Activated CD4-positive, alpha-beta T cell treated with anti-CD3 and anti-CD28 coated beads, Interleukin-2, amount 10 ng/mL, durations not matched to agents 24 days and 14 days (primary cell): ENCODE data around the gene SLC24A5. TPM values are rescaled to one million over a fixed set of nuclear protein-coding genes. Genes with fewer than 3 reads are reported as not detected.

Source experiments
- DNase-seq: peaks from one replicate; pipeline ENCODE4 v3.0.0; 2022
- H3K27ac Mint-ChIP-seq: one replicate; pipeline ENCODE4 v1.8.0; 2022; ENCODE audit warnings: mild to moderate bottlenecking, mixed read lengths
- H3K27me3 Mint-ChIP-seq: one replicate; pipeline ENCODE4 v1.8.0; 2022; ENCODE audit warnings: mixed read lengths
- H3K36me3 Mint-ChIP-seq: one replicate; pipeline ENCODE4 v1.8.0; 2022; ENCODE audit warnings: low read depth, mild to moderate bottlenecking, mixed read lengths
- H3K4me1 Mint-ChIP-seq: one replicate; pipeline ENCODE4 v1.8.0; 2021; ENCODE audit warnings: mixed read lengths
- H3K4me3 Mint-ChIP-seq: one replicate; pipeline ENCODE4 v1.8.0; 2022; ENCODE audit warnings: mild to moderate bottlenecking, moderate library complexity, mixed read lengths
- H3K9me3 Mint-ChIP-seq: one replicate; pipeline ENCODE4 v1.8.0; 2021; ENCODE audit warnings: mixed read lengths
- intact Hi-C: fragments of 100-400 bp; cut with micrococcal nuclease; formaldehyde crosslinking; loops from one replicate; pipeline ENCODE4 v1.15.1; 2023
- total RNA-seq: library from RNA; stranded (reverse); gene quantifications from 2 replicates; pipeline ENCODE4 v1.2.3, GENCODE V29; 2022

The SLC24A5 gene
- not detected in 2 replicates for total RNA-seq

GRCh38 chr15:48120745-48121144 lies at the start of gene SLC24A5:
TSS of gene SLC24A5 (plus strand) at chr15:48120990. CDS start at chr15:48121045, 55 bp downstream.
- no peaks in the 10 kb centered on the region for H3K9me3 Mint-ChIP-seq
- H3K27me3 Mint-ChIP-seq, result peaks cover 3% of the 10 kb centered on the region
- no peak within 1 kb of the TSS for H3K4me3 Mint-ChIP-seq
- no peak within 1 kb of the TSS for H3K27ac Mint-ChIP-seq
- intact Hi-C loops, result no loop called here
- no peaks in the 10 kb centered on the region for H3K4me1 Mint-ChIP-seq
- H3K36me3 Mint-ChIP-seq, result no peaks in the 10 kb centered on the region
- DNase-seq, result no peak

- Mint-ChIP-seq H3K4me1 (no peaks in the 10 kb centered on the region), H3K36me3 (no peaks in the 10 kb centered on the region), H3K27me3 (no peaks in the 10 kb centered on the region), H3K9me3 (no peaks in the 10 kb centered on the region), H3K4me3 (no peak overlapping the region), H3K27ac (no peak overlapping the region)
- DNase-seq, result no peak
- intact Hi-C loops, result no loop called here
Measured at GRCh38 chr15:48072941-48073340, 47.8 kb upstream of the SLC24A5 start.

- no peak for DNase-seq
- Mint-ChIP-seq H3K36me3 (no peaks in the 10 kb centered on the region), H3K27ac (no peak overlapping the region), H3K4me3 (no peak overlapping the region), H3K9me3 (no peaks in the 10 kb centered on the region), H3K27me3 (no peaks in the 10 kb centered on the region), H3K4me1 (no peaks in the 10 kb centered on the region)
- intact Hi-C loops, result no loop called here
Measured at GRCh38 chr15:48073881-48074280, 46.9 kb upstream of the SLC24A5 start.

- Mint-ChIP-seq H3K36me3 (no peaks in the 10 kb centered on the region), H3K27me3 (peaks cover 3% of the 10 kb centered on the region), H3K4me1 (no peaks in the 10 kb centered on the region), H3K9me3 (no peaks in the 10 kb centered on the region), H3K27ac (no peak overlapping the region), H3K4me3 (no peak overlapping the region)
- intact Hi-C loops, result no loop called here
- DNase-seq, result no peak
Measured at GRCh38 chr15:48076454-48076853, 44.3 kb upstream of the SLC24A5 start.

- intact Hi-C loops, result no loop called here
- Mint-ChIP-seq H3K27ac (no peak overlapping the region), H3K36me3 (no peaks in the 10 kb centered on the region), H3K4me1 (no peaks in the 10 kb centered on the region), H3K27me3 (peaks cover 4% of the 10 kb centered on the region), H3K9me3 (no peaks in the 10 kb centered on the region), H3K4me3 (no peak overlapping the region)
- DNase-seq, result no peak
Measured at GRCh38 chr15:48077616-48078184, 43.1 kb upstream of the SLC24A5 start.

GRCh38 chr15:48084759-48085590 lies 35.8 kb upstream of the SLC24A5 start:
- intact Hi-C loops, result no loop called here
- Mint-ChIP-seq H3K27me3 (peaks cover 7% of the 10 kb centered on the region), H3K27ac (no peak overlapping the region), H3K4me3 (no peak overlapping the region), H3K9me3 (no peaks in the 10 kb centered on the region), H3K36me3 (no peaks in the 10 kb centered on the region), H3K4me1 (no peaks in the 10 kb centered on the region)
- DNase-seq, result no peak

- Mint-ChIP-seq H3K9me3 (no peaks in the 10 kb centered on the region), H3K36me3 (no peaks in the 10 kb centered on the region), H3K27me3 (peaks cover 6% of the 10 kb centered on the region), H3K27ac (no peak overlapping the region), H3K4me1 (no peaks in the 10 kb centered on the region), H3K4me3 (no peak overlapping the region)
- DNase-seq, result no peak
- intact Hi-C loops, result no loop called here
Measured at GRCh38 chr15:48085591-48085930, 35.2 kb upstream of the SLC24A5 start.

GRCh38 chr15:48086133-48086532 lies 34.7 kb upstream of the SLC24A5 start:
- intact Hi-C loops, result no loop called here
- no peaks in the 10 kb centered on the region for H3K9me3 Mint-ChIP-seq
- H3K27me3 Mint-ChIP-seq, result peaks cover 6% of the 10 kb centered on the region
- DNase-seq, result no peak
- H3K4me3 Mint-ChIP-seq, result no peak overlapping the region
- H3K4me1 Mint-ChIP-seq, result no peaks in the 10 kb centered on the region
- H3K27ac Mint-ChIP-seq, result no peak overlapping the region
- H3K36me3 Mint-ChIP-seq, result no peaks in the 10 kb centered on the region

- H3K4me1 Mint-ChIP-seq, result no peaks in the 10 kb centered on the region
- H3K27ac Mint-ChIP-seq, result no peak overlapping the region
- no peaks in the 10 kb centered on the region for H3K9me3 Mint-ChIP-seq
- H3K4me3 Mint-ChIP-seq, result no peak overlapping the region
- H3K36me3 Mint-ChIP-seq, result no peaks in the 10 kb centered on the region
- intact Hi-C loops, result no loop called here
- peaks cover 6% of the 10 kb centered on the region for H3K27me3 Mint-ChIP-seq
- DNase-seq, result no peak
Measured at GRCh38 chr15:48086576-48086975, 34.2 kb upstream of the SLC24A5 start.

- Mint-ChIP-seq H3K4me1 (no peaks in the 10 kb centered on the region), H3K36me3 (no peaks in the 10 kb centered on the region), H3K27me3 (peaks cover 4% of the 10 kb centered on the region), H3K9me3 (no peaks in the 10 kb centered on the region), H3K4me3 (no peak overlapping the region), H3K27ac (no peak overlapping the region)
- DNase-seq, result no peak
- intact Hi-C loops, result no loop called here
Measured at GRCh38 chr15:48087844-48088243, 32.9 kb upstream of the SLC24A5 start.

- Mint-ChIP-seq H3K36me3 (no peaks in the 10 kb centered on the region), H3K4me1 (no peaks in the 10 kb centered on the region), H3K27me3 (peaks cover 2% of the 10 kb centered on the region), H3K9me3 (no peaks in the 10 kb centered on the region), H3K27ac (no peak overlapping the region), H3K4me3 (no peak overlapping the region)
- no peak for DNase-seq
- intact Hi-C loops, result no loop called here
Measured at GRCh38 chr15:48089702-48090101, 31.1 kb upstream of the SLC24A5 start.

GRCh38 chr15:48090115-48090514 lies 30.7 kb upstream of the SLC24A5 start:
- no peaks in the 10 kb centered on the region for H3K9me3 Mint-ChIP-seq
- intact Hi-C loops, result no loop called here
- H3K4me3 Mint-ChIP-seq, result no peak overlapping the region
- H3K27ac Mint-ChIP-seq, result no peak overlapping the region
- peaks cover 4% of the 10 kb centered on the region for H3K27me3 Mint-ChIP-seq
- no peak for DNase-seq
- no peaks in the 10 kb centered on the region for H3K4me1 Mint-ChIP-seq
- H3K36me3 Mint-ChIP-seq, result no peaks in the 10 kb centered on the region

GRCh38 chr15:48090666-48091065 lies 30.1 kb upstream of the SLC24A5 start:
- Mint-ChIP-seq H3K4me1 (no peaks in the 10 kb centered on the region), H3K4me3 (no peak overlapping the region), H3K36me3 (no peaks in the 10 kb centered on the region), H3K27ac (no peak overlapping the region), H3K27me3 (peaks cover 4% of the 10 kb centered on the region), H3K9me3 (no peaks in the 10 kb centered on the region)
- no peak for DNase-seq
- intact Hi-C loops, result no loop called here

GRCh38 chr15:48091522-48091921 lies 29.3 kb upstream of the SLC24A5 start:
- DNase-seq, result no peak
- peaks cover 4% of the 10 kb centered on the region for H3K27me3 Mint-ChIP-seq
- H3K4me1 Mint-ChIP-seq, result no peaks in the 10 kb centered on the region
- no peak overlapping the region for H3K4me3 Mint-ChIP-seq
- no peak overlapping the region for H3K27ac Mint-ChIP-seq
- no peaks in the 10 kb centered on the region for H3K9me3 Mint-ChIP-seq
- intact Hi-C loops, result no loop called here
- H3K36me3 Mint-ChIP-seq, result no peaks in the 10 kb centered on the region

GRCh38 chr15:48096355-48096786 lies 24.4 kb upstream of the SLC24A5 start:
- H3K27ac Mint-ChIP-seq, result no peak overlapping the region
- no peak for DNase-seq
- H3K4me1 Mint-ChIP-seq, result no peaks in the 10 kb centered on the region
- no peaks in the 10 kb centered on the region for H3K9me3 Mint-ChIP-seq
- intact Hi-C loops, result no loop called here
- no peaks in the 10 kb centered on the region for H3K36me3 Mint-ChIP-seq
- no peak overlapping the region for H3K4me3 Mint-ChIP-seq
- H3K27me3 Mint-ChIP-seq, result peaks cover 7% of the 10 kb centered on the region
